ENCODE results near the gene COL26A1. TPM values are rescaled to one million over a fixed set of nuclear protein-coding genes. Genes with fewer than 3 reads are reported as not detected.

Gene COL26A1
- total RNA-seq, 2 experiments from 2014 or later, result not detected

- CTCF ChIA-PET, result interaction anchor here (0.7 to 1.9 kb wide), 2 partner anchors 15 to 110 kb away, joined by 3 to 4 read pairs; no protein-coding TSS in a partner anchor
- Mint-ChIP-seq H3K27ac (no peak overlapping the region), H3K4me3 (no peak overlapping the region), H3K9me3 (no peaks in the 10 kb centered on the region), H3K4me1 (ENCODE audit: low read depth) (peaks cover 9% of the 10 kb centered on the region), H3K36me3 (no peaks in the 10 kb centered on the region), H3K27me3 (peaks cover 12% of the 10 kb centered on the region)
- DNase-seq, result no peak
- intact Hi-C loops (cut with micrococcal nuclease), result no loop called here
- POLR2A ChIA-PET, result interaction anchor here (0.6 kb wide), 1 partner anchor 10 kb away, joined by 4 read pairs; no protein-coding TSS in a partner anchor
Observed at GRCh38 chr7:101395376-101395775, 32.7 kb downstream of the COL26A1 start.

- Mint-ChIP-seq H3K27ac (no peak overlapping the region), H3K4me1 (ENCODE audit: low read depth) (no peaks in the 10 kb centered on the region), H3K27me3 (peaks cover 16% of the 10 kb centered on the region), H3K36me3 (no peaks in the 10 kb centered on the region), H3K4me3 (no peak overlapping the region), H3K9me3 (no peaks in the 10 kb centered on the region)
- no peak for DNase-seq
- POLR2A ChIA-PET, result no interaction called here
- CTCF ChIA-PET, result interaction anchor here (1.4 to 1.6 kb wide), 2 partner anchors 14 to 111 kb away, joined by 3 to 8 read pairs; no protein-coding TSS in a partner anchor
- intact Hi-C loops (cut with micrococcal nuclease), result no loop called here
Observed at GRCh38 chr7:101397243-101397642, 34.6 kb downstream of the COL26A1 start.

- Mint-ChIP-seq H3K36me3 (no peaks in the 10 kb centered on the region), H3K27me3 (peaks cover 16% of the 10 kb centered on the region), H3K27ac (no peak overlapping the region), H3K4me3 (no peak overlapping the region), H3K9me3 (no peaks in the 10 kb centered on the region), H3K4me1 (ENCODE audit: low read depth) (no peaks in the 10 kb centered on the region)
- CTCF ChIA-PET, result interaction anchor here (0.7 to 1.6 kb wide), 3 partner anchors 13 to 1869 kb away, joined by 3 to 8 read pairs (median 3); no protein-coding TSS in a partner anchor
- no peak for DNase-seq
- intact Hi-C loops (cut with micrococcal nuclease), result no loop called here
- POLR2A ChIA-PET, result no interaction called here
Observed at GRCh38 chr7:101397770-101398324, 35.2 kb downstream of the COL26A1 start.

- intact Hi-C loops (cut with micrococcal nuclease), result no loop called here
- H3K9me3 Mint-ChIP-seq, result no peaks in the 10 kb centered on the region
- ChIA-PET POLR2A (no interaction called here), CTCF (interaction anchor here (0.7 to 1.6 kb wide), 4 partner anchors 13 to 1870 kb away, joined by 3 to 8 read pairs (median 3); no protein-coding TSS in a partner anchor)
- no peaks in the 10 kb centered on the region for H3K36me3 Mint-ChIP-seq
- H3K27me3 Mint-ChIP-seq, result peaks cover 16% of the 10 kb centered on the region
- no peak overlapping the region for H3K4me3 Mint-ChIP-seq
- H3K4me1 Mint-ChIP-seq (ENCODE audit: low read depth), result no peaks in the 10 kb centered on the region
- no peak for DNase-seq
- H3K27ac Mint-ChIP-seq, result no peak overlapping the region
Observed at GRCh38 chr7:101398396-101399289, 36.0 kb downstream of the COL26A1 start.

- H3K4me3 Mint-ChIP-seq, result no peak overlapping the region
- no peak overlapping the region for H3K27ac Mint-ChIP-seq
- H3K4me1 Mint-ChIP-seq (ENCODE audit: low read depth), result no peaks in the 10 kb centered on the region
- no peaks in the 10 kb centered on the region for H3K36me3 Mint-ChIP-seq
- ChIA-PET CTCF (interaction anchor here (1.2 kb wide), 1 partner anchor 12 kb away, joined by 3 read pairs; no protein-coding TSS in a partner anchor), POLR2A (no interaction called here)
- no peaks in the 10 kb centered on the region for H3K9me3 Mint-ChIP-seq
- H3K27me3 Mint-ChIP-seq, result peaks cover 16% of the 10 kb centered on the region
- no peak for DNase-seq
- intact Hi-C loops (cut with micrococcal nuclease), result no loop called here
Observed at GRCh38 chr7:101399759-101400158, 37.1 kb downstream of the COL26A1 start.

GRCh38 chr7:101400751-101401150 lies 38.1 kb downstream of the COL26A1 start:
- Mint-ChIP-seq H3K27me3 (peaks cover 16% of the 10 kb centered on the region), H3K4me1 (ENCODE audit: low read depth) (no peaks in the 10 kb centered on the region), H3K27ac (no peak overlapping the region), H3K9me3 (no peaks in the 10 kb centered on the region), H3K36me3 (no peaks in the 10 kb centered on the region), H3K4me3 (no peak overlapping the region)
- ChIA-PET POLR2A (no interaction called here), CTCF (interaction anchor here (1.0 kb wide), 1 partner anchor 11 kb away, joined by 5 read pairs; no protein-coding TSS in a partner anchor)
- DNase-seq, result no peak
- intact Hi-C loops (cut with micrococcal nuclease), result no loop called here

- Mint-ChIP-seq H3K27me3 (peaks cover 14% of the 10 kb centered on the region), H3K4me3 (no peak overlapping the region), H3K36me3 (no peaks in the 10 kb centered on the region), H3K9me3 (no peaks in the 10 kb centered on the region), H3K27ac (no peak overlapping the region), H3K4me1 (ENCODE audit: low read depth) (no peaks in the 10 kb centered on the region)
- DNase-seq, result no peak
- CTCF ChIA-PET, result interaction anchor here (1.0 kb wide), 1 partner anchor 10 kb away, joined by 5 read pairs; no protein-coding TSS in a partner anchor
- POLR2A ChIA-PET, result no interaction called here
- intact Hi-C loops (cut with micrococcal nuclease), result no loop called here
Observed at GRCh38 chr7:101401390-101402080, 38.9 kb downstream of the COL26A1 start.

GRCh38 chr7:101402081-101402779 lies 39.6 kb downstream of the COL26A1 start:
- no peak for DNase-seq
- Mint-ChIP-seq H3K27me3 (peaks cover 14% of the 10 kb centered on the region), H3K27ac (no peak overlapping the region), H3K4me3 (no peak overlapping the region), H3K36me3 (no peaks in the 10 kb centered on the region), H3K4me1 (ENCODE audit: low read depth) (no peaks in the 10 kb centered on the region), H3K9me3 (no peaks in the 10 kb centered on the region)
- CTCF ChIA-PET, result interaction anchor here (0.9 kb wide), 1 partner anchor 38 kb away, joined by 3 read pairs; no protein-coding TSS in a partner anchor
- intact Hi-C loops (cut with micrococcal nuclease), result no loop called here
- POLR2A ChIA-PET, result no interaction called here

- H3K9me3 Mint-ChIP-seq, result no peaks in the 10 kb centered on the region
- H3K27me3 Mint-ChIP-seq, result peaks cover 14% of the 10 kb centered on the region
- CTCF ChIA-PET, result interaction anchor here (0.9 kb wide), 1 partner anchor 38 kb away, joined by 3 read pairs; no protein-coding TSS in a partner anchor
- no peaks in the 10 kb centered on the region for H3K4me1 Mint-ChIP-seq (ENCODE audit: low read depth)
- POLR2A ChIA-PET, result no interaction called here
- no peak overlapping the region for H3K4me3 Mint-ChIP-seq
- H3K36me3 Mint-ChIP-seq, result no peaks in the 10 kb centered on the region
- no peak for DNase-seq
- H3K27ac Mint-ChIP-seq, result no peak overlapping the region
- intact Hi-C loops (cut with micrococcal nuclease), result no loop called here
Observed at GRCh38 chr7:101402835-101403234, 40.2 kb downstream of the COL26A1 start.

GRCh38 chr7:101405474-101406067 lies 42.9 kb downstream of the COL26A1 start:
- H3K9me3 Mint-ChIP-seq, result peaks cover 14% of the 10 kb centered on the region
- peaks cover 5% of the 10 kb centered on the region for H3K27me3 Mint-ChIP-seq
- DNase-seq, result no peak
- ChIA-PET POLR2A (interaction anchor here (0.7 kb wide), 1 partner anchor 161 kb away, joined by 8 read pairs; no protein-coding TSS in a partner anchor), CTCF (interaction anchor here (0.7 kb wide), 1 partner anchor 830 kb away, joined by 3 read pairs; no protein-coding TSS in a partner anchor)
- no peaks in the 10 kb centered on the region for H3K4me1 Mint-ChIP-seq (ENCODE audit: low read depth)
- no peaks in the 10 kb centered on the region for H3K36me3 Mint-ChIP-seq
- no peak overlapping the region for H3K27ac Mint-ChIP-seq
- intact Hi-C loops (cut with micrococcal nuclease), result no loop called here
- no peak overlapping the region for H3K4me3 Mint-ChIP-seq

All from activated CD4-positive, alpha-beta memory T cell treated with anti-CD3 and anti-CD28 coated beads for 36 hours (primary cell).